Common myeloid progenitor, CD34-positive (primary cell): Measurements from ENCODE around the gene SLC15A2. TPM values are rescaled to one million over a fixed set of nuclear protein-coding genes. Genes with fewer than 3 reads are reported as not detected.
"Not testable (repeated sequence)": the region's sequence is repeated elsewhere in the genome, so short reads cannot be mapped to it uniquely, and the experiment has no call there.

Experiments
- CTCF ChIA-PET: fragments of 350-600 bp; sonication (Branson Sonifier 250); formaldehyde crosslinking; loops from one replicate; lab custom pipeline; 2021; ENCODE audit warnings: antibody characterized with exemption; lab: Charles Lee
- POLR2A ChIA-PET: fragments of 350-600 bp; sonication (Branson Sonifier 250); formaldehyde crosslinking; loops from one replicate; lab custom pipeline; 2021; ENCODE audit warnings: antibody characterized with exemption; lab: Charles Lee
- DNase-seq, 3 donors: peaks; one replicate each; pipeline versions ENCODE4 v3.0.0 to v3.0.0-alpha.2; 2013
- H3K27ac ChIP-seq, 2 experiments: 1 replicate in 1 of 2; 2 replicates in 1 of 2; pipeline ENCODE4 v1.7.0; 2013; ENCODE audit warnings: inconsistent platforms in 2 of 2, low read length in 2 of 2, mild to moderate bottlenecking in 2 of 2, low read depth in 1 of 2, moderate library complexity in 1 of 2; ENCODE audit not compliant: severe bottlenecking in 2 of 2, insufficient read depth in 1 of 2, poor library complexity in 1 of 2
- H3K27me3 ChIP-seq, 5 experiments: replicated peaks in 2 of 5; 1 replicate in 3 of 5; 2 replicates in 2 of 5; pipeline versions ENCODE4 v1.6.1 to v1.7.0; 2013; ENCODE audit warnings: low read length in 4 of 5, mild to moderate bottlenecking in 2 of 5, moderate library complexity in 2 of 5, inconsistent platforms in 1 of 5; ENCODE audit not compliant: insufficient read depth in 5 of 5, control insufficient read depth in 4 of 5
- H3K36me3 ChIP-seq, 4 experiments: 1 replicate in 2 of 4; 2 replicates in 2 of 4; pipeline versions ENCODE4 v1.6.1 to v1.7.0; 2013; ENCODE audit warnings: low read length in 3 of 4, control low read depth in 1 of 4, mild to moderate bottlenecking in 1 of 4; ENCODE audit not compliant: control insufficient read depth in 4 of 4, insufficient read depth in 4 of 4
- H3K4me1 ChIP-seq, 4 experiments: 1 replicate in 3 of 4; 2 replicates in 1 of 4; pipeline versions ENCODE4 v1.6.1 to v1.7.1; 2013; ENCODE audit warnings: low read length in 3 of 4, mild to moderate bottlenecking in 3 of 4, control low read depth in 1 of 4, inconsistent platforms in 1 of 4, moderate library complexity in 1 of 4; ENCODE audit not compliant: control insufficient read depth in 4 of 4, insufficient read depth in 4 of 4; ENCODE audit errors: control extremely low read depth in 1 of 4
- H3K4me3 ChIP-seq, 7 experiments: 1 replicate in 4 of 7; 2 replicates in 3 of 7; pipeline versions ENCODE4 v1.5.1 to v1.7.0; 2013; ENCODE audit warnings: mild to moderate bottlenecking in 7 of 7, low read length in 6 of 7, moderate library complexity in 6 of 7, inconsistent platforms in 2 of 7, low read depth in 2 of 7, control low read depth in 1 of 7; ENCODE audit not compliant: insufficient read depth in 4 of 7, control insufficient read depth in 1 of 7; ENCODE audit errors: extremely low read depth in 1 of 7
- H3K9me3 ChIP-seq, 5 experiments: 1 replicate in 4 of 5; 2 replicates in 1 of 5; pipeline versions ENCODE4 v1.6.1 to v1.7.1; 2013; ENCODE audit warnings: low read length in 4 of 5, mild to moderate bottlenecking in 2 of 5, inconsistent platforms in 1 of 5, low read depth in 1 of 5, moderate library complexity in 1 of 5; ENCODE audit not compliant: control insufficient read depth in 4 of 5, insufficient read depth in 2 of 5; ENCODE audit errors: control extremely low read depth in 1 of 5
- WGBS: methylation state at CpG from one replicate; pipeline ENCODE4 v1.1.5; 2013; ENCODE audit not compliant: insufficient coverage; 5-methylcytosine and 5-hydroxymethylcytosine counted together
- polyA plus RNA-seq: library from polyadenylated mRNA; unstranded; fragments of 120-200 nt; gene quantifications from one replicate; pipeline ENCODE4 v1.2.1, GENCODE V29; 2013

SLC15A2 gene
- polyA plus RNA-seq, result 14.0 TPM

DNA sequence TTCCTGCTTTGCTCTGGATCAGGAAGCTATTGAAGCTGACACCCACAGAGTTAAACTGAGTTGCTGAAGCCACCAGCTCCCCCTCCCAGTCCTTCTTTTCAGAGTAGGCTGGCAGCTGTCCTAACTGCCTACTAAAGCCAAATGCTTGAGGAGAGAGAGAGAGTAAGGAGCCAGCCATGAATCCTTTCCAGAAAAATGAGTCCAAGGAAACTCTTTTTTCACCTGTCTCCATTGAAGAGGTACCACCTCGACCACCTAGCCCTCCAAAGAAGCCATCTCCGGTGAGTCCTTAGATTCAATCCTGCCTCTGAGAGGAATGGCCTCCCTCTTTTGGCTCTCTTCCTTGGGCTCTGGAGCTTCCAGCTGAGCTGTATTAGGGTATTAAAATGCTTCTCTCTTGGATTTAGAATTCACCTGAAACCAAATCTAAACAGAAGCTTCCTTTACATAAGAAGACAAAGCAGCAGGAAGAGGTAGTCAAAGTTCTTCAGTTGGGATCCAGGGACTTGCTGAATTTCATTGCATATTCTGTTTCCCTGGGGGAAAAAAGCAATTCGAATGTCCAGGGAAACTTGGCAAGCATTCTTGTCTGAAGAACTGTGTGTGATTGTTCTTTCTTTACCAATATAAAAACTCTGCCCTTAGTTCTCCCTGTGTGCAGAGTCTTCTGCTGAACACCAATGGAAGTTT, at the start of gene SLC15A2:
Gene SLC15A2, plus strand, starts transcription at position 101 of the 690 bp plus-strand sequence. Its CDS starts 76 bp downstream, at position 177.
- 86% methylated on average over 1 of the region's 3 CpGs for WGBS
- POLR2A ChIA-PET, result no interaction called here
- Histone ChIP-seq H3K36me3 (peaks cover 13 to 51% (median 22%) of the 10 kb centered on the region in 4 experiments), H3K4me1 (peaks cover 0 to 3% (median 0%) of the 10 kb centered on the region in 4 experiments), H3K4me3 (no peak within 1 kb of the TSS), H3K9me3 (no peaks in the 10 kb centered on the region), H3K27ac (no peak within 1 kb of the TSS), H3K27me3 (no peaks in the 10 kb centered on the region)
- no peak for DNase-seq
- CTCF ChIA-PET, result no interaction called here

GRCh38 chr3:121844892-121845291, 49.3 kb upstream of the SLC15A2 start:
- POLR2A ChIA-PET, result interaction anchor here (1.5 kb wide), 1 partner anchor 9 kb away, joined by 3 read pairs; no protein-coding TSS in a partner anchor
- no peak overlapping the region for H3K27ac ChIP-seq
- CTCF ChIA-PET, result interaction anchor here (0.7 kb wide), 1 partner anchor 18 kb away, joined by 3 read pairs; no protein-coding TSS in a partner anchor

DNA sequence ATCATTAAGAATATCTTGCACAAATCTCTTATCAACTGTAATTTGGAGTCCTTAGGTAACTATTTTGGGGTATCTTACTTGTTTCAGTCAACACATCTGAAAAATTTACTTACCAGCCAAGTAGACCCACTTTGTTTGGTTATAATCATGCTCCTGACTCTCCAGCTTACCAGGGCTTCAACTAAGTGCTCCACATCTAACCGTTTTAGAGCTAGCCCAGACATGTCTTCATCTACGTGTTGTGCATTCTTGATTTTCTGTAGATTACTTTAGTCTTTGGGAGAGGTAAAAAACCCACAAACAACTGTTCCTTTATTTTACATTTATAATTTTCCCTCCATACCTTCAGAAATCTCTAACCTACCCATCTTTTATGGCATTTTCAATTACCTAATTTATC, 41.9 kb upstream of the SLC15A2 start:
- DNase-seq, result no peak
- Histone ChIP-seq H3K36me3 (peaks cover 18 to 38% (median 24%) of the 10 kb centered on the region in 4 experiments), H3K27ac (no peak overlapping the region), H3K27me3 (no peaks in the 10 kb centered on the region), H3K4me3 (no peak overlapping the region), H3K9me3 (no peaks in the 10 kb centered on the region), H3K4me1 (no peaks in the 10 kb centered on the region)
- POLR2A ChIA-PET, result no interaction called here
- CTCF ChIA-PET, result interaction anchor here (0.9 to 1.4 kb wide), 3 partner anchors 9 to 168 kb away, joined by 3 to 4 read pairs (median 3); no protein-coding TSS in a partner anchor
- WGBS, result no CpG with 5 or more reads among the region's 2 CpGs

More at GRCh38 chr3:121844892-121845291, 49.3 kb upstream of the SLC15A2 start:
- DNase-seq, result no peak
- Histone ChIP-seq H3K4me3 (no peak overlapping the region), H3K36me3 (peaks cover 12 to 40% (median 24%) of the 10 kb centered on the region in 4 experiments), H3K9me3 (no peaks in the 10 kb centered on the region), H3K4me1 (peaks cover 0 to 4% (median 0%) of the 10 kb centered on the region in 4 experiments), H3K27me3 (no peaks in the 10 kb centered on the region)
- 100% methylated on average over 7 of the region's 7 CpGs for WGBS

DNA sequence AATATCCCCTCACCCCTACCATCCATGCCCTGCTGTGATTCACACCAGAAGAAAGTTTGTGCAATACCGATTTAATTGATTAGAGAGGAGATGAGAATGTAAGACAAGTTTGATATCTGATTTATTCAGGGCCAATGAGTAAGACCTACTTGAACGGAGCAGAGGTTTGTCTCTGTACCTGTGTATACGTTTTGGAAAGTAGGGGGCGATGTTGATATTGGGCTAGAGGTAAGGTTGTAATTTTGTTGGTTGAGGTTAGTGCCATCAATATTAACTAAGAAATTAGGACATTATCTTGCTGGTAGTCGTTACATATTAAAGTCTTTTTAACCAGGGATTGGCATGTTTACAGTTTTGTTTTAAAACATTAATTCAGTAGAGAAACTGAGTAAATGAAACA, 38.6 kb upstream of the SLC15A2 start:
- Histone ChIP-seq H3K4me3 (no peak overlapping the region), H3K27me3 (no peaks in the 10 kb centered on the region), H3K4me1 (no peaks in the 10 kb centered on the region), H3K27ac (no peak overlapping the region), H3K36me3 (peaks cover 15 to 44% (median 22%) of the 10 kb centered on the region in 4 experiments), H3K9me3 (peaks cover 0 to 1% (median 0%) of the 10 kb centered on the region in 5 experiments)
- peak in 2 of 3 donors; percentile 26 to 29 for DNase-seq
- 89% methylated on average over 4 of the region's 5 CpGs for WGBS
- ChIA-PET POLR2A (no interaction called here), CTCF (no interaction called here)

- POLR2A ChIA-PET, H3K27me3 ChIP-seq, H3K4me1 ChIP-seq, H3K4me3 ChIP-seq, DNase-seq, CTCF ChIA-PET, H3K9me3 ChIP-seq, H3K27ac ChIP-seq: not testable (repeated sequence)
- H3K36me3 ChIP-seq, result peaks cover 10 to 48% (median 21%) of the 10 kb centered on the region in 4 experiments
- no CpG with 5 or more reads among the region's 5 CpGs for WGBS
Observed at GRCh38 chr3:121857778-121858177, 36.4 kb upstream of the SLC15A2 start.

DNA sequence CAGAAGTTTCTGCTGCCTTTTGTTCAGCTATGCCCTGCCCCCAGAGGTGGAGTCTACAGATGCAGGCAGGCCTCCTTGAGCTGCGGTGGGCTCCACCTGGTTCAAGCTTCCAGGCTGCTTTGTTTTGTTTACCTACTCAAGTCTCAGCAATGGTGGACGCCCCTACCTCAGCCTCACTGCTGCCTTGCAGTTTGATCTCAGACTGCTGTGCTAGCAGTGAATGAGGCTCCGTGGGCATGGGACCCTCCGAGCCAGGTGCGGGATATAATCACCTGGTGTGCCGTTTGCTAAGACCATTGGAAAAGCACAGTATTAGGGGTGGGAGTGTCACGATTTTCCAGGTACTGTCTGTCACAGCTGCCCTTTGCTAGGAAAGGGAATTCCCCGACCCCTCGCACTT, 31.0 kb upstream of the SLC15A2 start:
- H3K4me3 ChIP-seq, H3K27ac ChIP-seq, DNase-seq, H3K27me3 ChIP-seq, POLR2A ChIA-PET, H3K4me1 ChIP-seq: not testable (repeated sequence)
- CTCF ChIA-PET, result interaction anchor here (1.8 kb wide), 1 partner anchor 24 kb away, joined by 3 read pairs; no protein-coding TSS in a partner anchor
- Histone ChIP-seq H3K9me3 (peaks cover 1 to 14% (median 13%) of the 10 kb centered on the region in 5 experiments), H3K36me3 (peaks cover 11 to 57% (median 32%) of the 10 kb centered on the region in 4 experiments)
- WGBS, result 99% methylated on average over 9 of the region's 9 CpGs

GRCh38 chr3:121863801-121864200, 30.4 kb upstream of the SLC15A2 start:
- H3K36me3 ChIP-seq, result peaks cover 11 to 52% (median 32%) of the 10 kb centered on the region in 4 experiments
- no peak overlapping the region for H3K4me3 ChIP-seq
- no peak overlapping the region for H3K27ac ChIP-seq
- H3K4me1 ChIP-seq, result peaks cover 0 to 3% (median 0%) of the 10 kb centered on the region in 4 experiments
- H3K27me3 ChIP-seq, result no peaks in the 10 kb centered on the region
- H3K9me3 ChIP-seq, result peaks cover 1 to 14% (median 13%) of the 10 kb centered on the region in 5 experiments
- no peak for DNase-seq
- ChIA-PET POLR2A (interaction anchor here (0.6 kb wide), 1 partner anchor 99 kb away, joined by 6 read pairs; no protein-coding TSS in a partner anchor), CTCF (interaction anchor here (1.6 to 1.8 kb wide), 2 partner anchors 24 to 25 kb away, joined by 3 read pairs; no protein-coding TSS in a partner anchor)
